ENCODE measurements around the gene PDXK. TPM values are rescaled to one million over a fixed set of nuclear protein-coding genes. Genes with fewer than 3 reads are reported as not detected.

PDXK gene
- total and polyA plus RNA-seq, 4 donors = 25.8 to 94.4 (median 64.5) TPM

DNA sequence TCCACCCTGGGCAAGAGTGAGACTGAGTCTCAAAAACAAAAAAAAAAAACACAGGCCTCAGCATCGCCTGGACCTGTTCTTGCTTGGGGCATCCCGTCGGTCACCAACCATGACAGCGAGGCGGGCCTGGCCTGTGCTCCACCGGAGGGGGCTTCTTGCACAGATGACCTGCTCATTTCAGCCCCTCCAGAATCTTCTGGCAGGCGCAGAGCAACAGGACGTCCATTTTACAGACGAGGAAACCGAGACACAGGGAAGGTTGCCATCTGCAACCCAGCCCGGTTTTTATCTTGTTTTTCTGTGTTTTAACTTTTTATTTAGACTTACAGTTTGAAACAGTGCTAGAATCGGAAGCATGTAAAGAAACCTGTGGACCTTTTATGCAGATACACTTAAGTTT lies 56.3 kb downstream of the PDXK start:
- H3K36me3 ChIP-seq (ENCODE audit: control insufficient read depth in 1 of 2, insufficient read depth in 2 of 2, low read length in 1 of 2) = peaks cover 0 to 4% of the 10 kb centered on the region in 2 donors
- 68 to 70% methylated on average over 12 of the region's 12 CpGs for WGBS, 2 donors
- H3K9me3 ChIP-seq (ENCODE audit: control insufficient read depth, low read length) = no peaks in the 10 kb centered on the region
- ATAC-seq (ENCODE audit: low FRiP score) = no peak
- intact Hi-C loops (cut with DNase I) = loop anchor here (10.0 kb wide), 2 partner anchors 50 to 90 kb away; no protein-coding TSS in a partner anchor
- H3K27ac ChIP-seq (ENCODE audit: low read depth in 1 of 2, low read length in 2 of 2) = no peak overlapping the region
- peak overlapping the region; percentile 52 to 67 for H3K4me3 ChIP-seq (ENCODE audit: low read length in 2 of 2)
- H3K4me1 ChIP-seq (ENCODE audit: control insufficient read depth in 1 of 2, insufficient read depth in 2 of 2, low read length in 2 of 2) = no peaks in the 10 kb centered on the region
- H3K27me3 ChIP-seq (ENCODE audit: control insufficient read depth in 1 of 2, insufficient read depth in 2 of 2, low read length in 1 of 2) = no peaks in the 10 kb centered on the region
- no peak for DNase-seq

DNA sequence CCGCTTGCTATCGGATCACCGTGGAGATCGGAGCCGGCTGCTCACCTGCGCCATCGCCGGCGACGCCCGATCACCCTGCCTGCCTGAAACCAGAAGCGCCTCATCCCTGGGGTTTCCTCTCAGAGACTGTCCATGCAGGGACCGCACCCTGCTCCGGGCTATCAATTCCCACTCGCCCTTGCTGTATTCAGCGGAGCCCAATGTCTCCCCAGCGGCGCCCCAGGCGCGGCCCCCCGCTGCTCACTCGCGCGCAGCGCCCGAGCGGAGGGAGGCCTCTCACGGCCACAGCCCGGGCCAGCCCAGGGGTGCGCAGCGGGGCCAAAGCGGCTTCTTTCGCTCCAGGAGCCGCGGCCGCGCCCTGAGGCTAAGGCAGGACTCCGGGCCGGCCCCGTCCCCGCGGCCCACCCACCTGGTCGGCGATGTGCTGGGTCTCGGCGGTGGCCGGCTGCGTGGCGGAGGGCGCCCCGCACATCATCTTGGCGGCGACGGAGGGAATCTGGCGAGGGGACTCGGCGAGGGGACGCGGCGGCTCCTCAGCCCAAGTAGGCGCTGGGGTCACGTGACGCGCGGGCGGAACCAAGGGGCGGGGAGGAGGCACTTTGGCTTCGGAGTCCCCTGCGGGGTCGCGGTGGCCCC lies 57.0 kb downstream of the PDXK start, which contains the start of gene CSTB:
Gene CSTB (minus strand): TSS at position 514 of the 636 bp plus-strand sequence. CDS start 39 bp downstream, at position 475.
- H3K4me3 ChIP-seq (ENCODE audit: low read length in 2 of 2) = peak within 1 kb of the TSS; percentile 52 to 67
- peaks cover 0 to 4% of the 10 kb centered on the region in 2 donors for H3K36me3 ChIP-seq (ENCODE audit: control insufficient read depth in 1 of 2, insufficient read depth in 2 of 2, low read length in 1 of 2)
- intact Hi-C loops (cut with DNase I) = loop anchor here (10.0 kb wide), 2 partner anchors 51 to 91 kb away; no protein-coding TSS in a partner anchor
- no peaks in the 10 kb centered on the region for H3K27me3 ChIP-seq (ENCODE audit: control insufficient read depth in 1 of 2, insufficient read depth in 2 of 2, low read length in 1 of 2)
- 1% methylated on average over 66 to 71 of the region's 71 CpGs for WGBS, 2 donors
- peak; percentile 93 to 96 for DNase-seq
- ATAC-seq (ENCODE audit: low FRiP score) = peak; percentile 83
- no peaks in the 10 kb centered on the region for H3K9me3 ChIP-seq (ENCODE audit: control insufficient read depth, low read length)
- H3K27ac ChIP-seq (ENCODE audit: low read depth in 1 of 2, low read length in 2 of 2) = peak within 1 kb of the TSS in 1 of 2 donors; percentile 3
- no peaks in the 10 kb centered on the region for H3K4me1 ChIP-seq (ENCODE audit: control insufficient read depth in 1 of 2, insufficient read depth in 2 of 2, low read length in 2 of 2)

DNA sequence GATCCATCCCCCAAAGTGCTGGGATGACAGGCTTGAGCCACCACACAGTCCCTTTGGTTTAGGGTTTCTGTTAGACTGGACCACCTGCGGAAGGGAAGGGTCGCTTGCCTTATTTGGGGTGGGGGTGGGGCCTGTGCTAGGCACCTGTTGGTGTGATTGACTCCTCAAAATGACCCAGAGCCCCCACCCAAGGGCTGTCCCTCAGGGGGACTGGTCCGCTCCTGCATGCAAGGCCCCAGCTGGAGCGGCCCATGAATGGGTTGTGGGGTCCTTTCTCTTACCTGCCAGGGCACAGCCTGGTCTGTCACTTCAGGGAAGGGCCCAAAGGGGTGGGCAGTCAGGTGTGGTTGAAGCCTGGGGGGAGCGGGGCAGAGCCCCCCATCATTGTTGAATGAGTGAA lies 59.0 kb downstream of the PDXK start:
- peaks cover 0 to 4% of the 10 kb centered on the region in 2 donors for H3K36me3 ChIP-seq (ENCODE audit: control insufficient read depth in 1 of 2, insufficient read depth in 2 of 2, low read length in 1 of 2)
- 93 to 97% methylated on average over 5 of the region's 5 CpGs for WGBS, 2 donors
- ATAC-seq (ENCODE audit: low FRiP score) = no peak

DNA sequence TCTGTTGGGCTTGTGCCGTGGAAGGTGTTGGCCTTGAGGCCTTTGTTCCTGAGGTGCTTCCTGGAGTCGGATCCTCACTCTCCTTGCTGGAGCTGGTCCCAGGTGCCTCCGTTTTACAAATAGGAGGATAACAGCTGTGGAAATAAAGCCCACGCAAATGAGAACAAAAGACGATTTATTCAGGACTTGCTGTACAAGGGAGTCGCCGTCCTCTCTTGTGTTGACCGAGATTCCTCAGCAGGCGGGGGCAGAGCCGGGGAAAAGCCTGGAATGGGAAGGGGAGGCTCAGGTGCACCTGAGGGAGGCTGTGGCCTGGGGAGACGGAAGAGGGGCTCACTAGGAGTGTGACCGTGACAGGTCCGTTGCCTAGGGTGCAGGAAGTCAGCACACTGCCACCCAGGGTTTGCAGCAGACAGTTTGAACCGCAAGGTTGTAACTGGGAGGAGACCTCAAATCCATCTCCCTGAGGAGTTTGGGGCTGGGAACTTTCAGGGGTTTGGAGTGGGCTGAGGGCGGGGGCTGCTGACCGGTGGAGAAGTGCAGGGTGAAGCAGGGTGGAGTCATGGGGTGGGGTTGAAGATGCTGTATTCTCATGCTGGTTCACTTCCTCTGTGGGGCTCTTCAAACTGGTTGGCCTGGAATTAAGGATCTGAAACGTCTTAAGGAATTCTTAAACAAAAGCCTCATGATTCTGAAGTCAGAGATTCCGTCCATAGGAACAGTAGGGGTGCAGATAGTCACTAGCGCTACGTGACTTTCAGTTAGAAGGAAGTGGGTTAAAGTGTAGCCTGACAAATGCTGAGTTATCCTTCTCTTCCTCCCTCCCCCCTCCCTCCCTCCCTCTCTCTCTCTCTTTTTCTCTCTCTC lies 59.8 kb downstream of the PDXK start:
- ATAC-seq (ENCODE audit: low FRiP score) (no peak), DNase-seq (no peak)
- 65 to 70% methylated on average over 20 of the region's 20 CpGs for WGBS, 2 donors
- intact Hi-C loops (cut with DNase I) = loop anchor here (10.0 kb wide), 2 partner anchors 54 to 94 kb away; no protein-coding TSS in a partner anchor
- H3K9me3 ChIP-seq (ENCODE audit: control insufficient read depth, low read length) = no peaks in the 10 kb centered on the region
- no peaks in the 10 kb centered on the region for H3K36me3 ChIP-seq (ENCODE audit: control insufficient read depth in 1 of 2, insufficient read depth in 2 of 2, low read length in 1 of 2)
- H3K27me3 ChIP-seq (ENCODE audit: control insufficient read depth in 1 of 2, insufficient read depth in 2 of 2, low read length in 1 of 2) = no peaks in the 10 kb centered on the region
- H3K4me1 ChIP-seq (ENCODE audit: control insufficient read depth in 1 of 2, insufficient read depth in 2 of 2, low read length in 2 of 2) = no peaks in the 10 kb centered on the region
- no peak overlapping the region for H3K27ac ChIP-seq (ENCODE audit: low read depth in 1 of 2, low read length in 2 of 2)
- H3K4me3 ChIP-seq (ENCODE audit: low read length in 2 of 2) = no peak overlapping the region

More for the DNA sequence above, 59.0 kb downstream of the PDXK start:
- H3K4me3 ChIP-seq (ENCODE audit: low read length in 2 of 2) = no peak overlapping the region
- DNase-seq = no peak
- H3K4me1 ChIP-seq (ENCODE audit: control insufficient read depth in 1 of 2, insufficient read depth in 2 of 2, low read length in 2 of 2) = no peaks in the 10 kb centered on the region
- no peaks in the 10 kb centered on the region for H3K9me3 ChIP-seq (ENCODE audit: control insufficient read depth, low read length)
- no peaks in the 10 kb centered on the region for H3K27me3 ChIP-seq (ENCODE audit: control insufficient read depth in 1 of 2, insufficient read depth in 2 of 2, low read length in 1 of 2)
- intact Hi-C loops (cut with DNase I) = loop anchor here (10.0 kb wide), 2 partner anchors 53 to 93 kb away; no protein-coding TSS in a partner anchor
- no peak overlapping the region for H3K27ac ChIP-seq (ENCODE audit: low read depth in 1 of 2, low read length in 2 of 2)

DNA sequence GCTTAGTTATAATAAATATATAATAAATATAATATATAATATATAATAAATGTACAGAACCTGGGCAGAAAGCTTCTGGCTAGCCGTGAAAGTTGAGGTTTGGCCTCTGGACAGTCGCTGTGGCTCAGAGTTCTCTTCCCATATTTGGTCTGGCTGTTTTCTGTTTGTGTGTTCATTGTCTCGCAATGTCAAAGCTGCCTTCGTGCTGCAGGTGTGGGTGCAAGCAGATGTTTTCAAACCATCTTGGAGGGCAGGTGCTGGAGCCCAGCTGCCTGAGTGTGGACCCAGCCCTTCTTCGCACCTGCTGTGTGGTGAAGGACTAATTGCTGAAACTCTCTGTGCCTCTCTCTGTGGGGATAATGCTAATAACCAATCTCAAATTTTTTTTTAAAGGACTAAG lies 60.7 kb downstream of the PDXK start:
- DNase-seq = no peak
- H3K27ac ChIP-seq (ENCODE audit: low read depth in 1 of 2, low read length in 2 of 2) = no peak overlapping the region
- H3K9me3 ChIP-seq (ENCODE audit: control insufficient read depth, low read length) = no peaks in the 10 kb centered on the region
- H3K27me3 ChIP-seq (ENCODE audit: control insufficient read depth in 1 of 2, insufficient read depth in 2 of 2, low read length in 1 of 2) = no peaks in the 10 kb centered on the region
- WGBS, 2 donors = 85 to 87% methylated on average over 5 of the region's 5 CpGs
- H3K4me3 ChIP-seq (ENCODE audit: low read length in 2 of 2) = no peak overlapping the region
- intact Hi-C loops (cut with DNase I) = loop anchor here (10.0 kb wide), 2 partner anchors 55 to 95 kb away; no protein-coding TSS in a partner anchor
- H3K36me3 ChIP-seq (ENCODE audit: control insufficient read depth in 1 of 2, insufficient read depth in 2 of 2, low read length in 1 of 2) = no peaks in the 10 kb centered on the region
- no peaks in the 10 kb centered on the region for H3K4me1 ChIP-seq (ENCODE audit: control insufficient read depth in 1 of 2, insufficient read depth in 2 of 2, low read length in 2 of 2)
- ATAC-seq (ENCODE audit: low FRiP score) = no peak

DNA sequence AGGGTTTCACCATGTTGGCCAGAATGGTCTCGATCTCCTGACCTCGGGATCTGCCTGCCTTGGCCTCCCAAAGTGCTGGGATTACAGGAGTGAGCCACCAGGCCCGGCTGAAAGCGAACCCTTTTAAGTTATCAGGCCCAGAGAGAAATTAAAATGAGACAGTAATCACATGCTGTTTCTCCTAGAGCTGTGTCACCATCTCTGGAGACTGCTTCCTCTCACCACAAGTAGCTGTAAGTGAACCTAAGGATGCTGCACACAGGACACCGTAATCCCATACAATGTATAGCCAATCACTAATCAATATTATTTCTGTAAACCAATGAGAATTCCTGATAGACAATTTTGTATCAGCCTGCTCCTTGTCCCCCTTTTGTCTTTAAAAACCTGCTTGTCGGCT lies 62.9 kb downstream of the PDXK start:
- ATAC-seq (ENCODE audit: low FRiP score) (no peak), DNase-seq (no peak)
- no peaks in the 10 kb centered on the region for H3K4me1 ChIP-seq (ENCODE audit: control insufficient read depth in 1 of 2, insufficient read depth in 2 of 2, low read length in 2 of 2)
- no peak overlapping the region for H3K4me3 ChIP-seq (ENCODE audit: low read length in 2 of 2)
- no peaks in the 10 kb centered on the region for H3K27me3 ChIP-seq (ENCODE audit: control insufficient read depth in 1 of 2, insufficient read depth in 2 of 2, low read length in 1 of 2)
- H3K9me3 ChIP-seq (ENCODE audit: control insufficient read depth, low read length) = no peaks in the 10 kb centered on the region
- no peak overlapping the region for H3K27ac ChIP-seq (ENCODE audit: low read depth in 1 of 2, low read length in 2 of 2)
- intact Hi-C loops (cut with DNase I) = no loop called here
- WGBS, 2 donors = 85 to 89% methylated on average over 6 of the region's 6 CpGs
- no peaks in the 10 kb centered on the region for H3K36me3 ChIP-seq (ENCODE audit: control insufficient read depth in 1 of 2, insufficient read depth in 2 of 2, low read length in 1 of 2)

DNA sequence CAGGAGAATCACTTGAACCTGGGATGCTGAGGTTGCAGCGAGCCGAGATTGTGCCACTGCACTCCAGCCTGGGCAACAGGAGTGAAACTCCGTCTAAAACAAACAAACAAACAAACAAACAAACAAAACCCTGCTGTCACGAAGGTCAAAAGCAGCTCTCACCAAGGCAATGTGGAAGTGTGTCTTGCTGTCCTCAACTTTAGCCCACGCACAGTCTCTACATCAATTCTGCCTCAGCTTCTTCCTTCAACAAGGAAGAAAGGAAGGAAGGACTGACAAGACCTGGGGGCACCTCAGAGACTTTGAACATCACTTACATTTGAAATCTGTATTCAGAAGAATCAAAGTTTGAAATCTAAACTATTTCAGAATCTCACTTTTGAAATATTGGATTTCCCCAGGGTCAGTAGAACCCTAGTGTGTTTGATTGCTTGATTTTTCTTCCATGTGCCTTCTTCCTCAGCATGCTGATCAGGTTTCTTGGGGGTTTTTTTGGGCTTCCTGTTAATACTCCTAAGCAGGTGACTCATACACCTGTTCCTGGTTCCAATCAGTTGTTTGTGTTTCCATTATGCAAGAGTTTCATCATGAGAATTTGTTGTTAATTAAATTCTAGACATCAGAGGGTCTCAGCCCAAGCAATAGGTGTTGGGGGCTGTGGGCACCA lies 63.6 kb downstream of the PDXK start:
- no peak for ATAC-seq (ENCODE audit: low FRiP score)
- no peak overlapping the region for H3K27ac ChIP-seq (ENCODE audit: low read depth in 1 of 2, low read length in 2 of 2)
- intact Hi-C loops (cut with DNase I) = no loop called here
- no peaks in the 10 kb centered on the region for H3K27me3 ChIP-seq (ENCODE audit: control insufficient read depth in 1 of 2, insufficient read depth in 2 of 2, low read length in 1 of 2)
- no peaks in the 10 kb centered on the region for H3K36me3 ChIP-seq (ENCODE audit: control insufficient read depth in 1 of 2, insufficient read depth in 2 of 2, low read length in 1 of 2)
- H3K4me1 ChIP-seq (ENCODE audit: control insufficient read depth in 1 of 2, insufficient read depth in 2 of 2, low read length in 2 of 2) = no peaks in the 10 kb centered on the region
- DNase-seq = no peak
- 73% methylated on average over 5 of the region's 5 CpGs for WGBS, 2 donors
- H3K4me3 ChIP-seq (ENCODE audit: low read length in 2 of 2) = no peak overlapping the region
- H3K9me3 ChIP-seq (ENCODE audit: control insufficient read depth, low read length) = no peaks in the 10 kb centered on the region

DNA sequence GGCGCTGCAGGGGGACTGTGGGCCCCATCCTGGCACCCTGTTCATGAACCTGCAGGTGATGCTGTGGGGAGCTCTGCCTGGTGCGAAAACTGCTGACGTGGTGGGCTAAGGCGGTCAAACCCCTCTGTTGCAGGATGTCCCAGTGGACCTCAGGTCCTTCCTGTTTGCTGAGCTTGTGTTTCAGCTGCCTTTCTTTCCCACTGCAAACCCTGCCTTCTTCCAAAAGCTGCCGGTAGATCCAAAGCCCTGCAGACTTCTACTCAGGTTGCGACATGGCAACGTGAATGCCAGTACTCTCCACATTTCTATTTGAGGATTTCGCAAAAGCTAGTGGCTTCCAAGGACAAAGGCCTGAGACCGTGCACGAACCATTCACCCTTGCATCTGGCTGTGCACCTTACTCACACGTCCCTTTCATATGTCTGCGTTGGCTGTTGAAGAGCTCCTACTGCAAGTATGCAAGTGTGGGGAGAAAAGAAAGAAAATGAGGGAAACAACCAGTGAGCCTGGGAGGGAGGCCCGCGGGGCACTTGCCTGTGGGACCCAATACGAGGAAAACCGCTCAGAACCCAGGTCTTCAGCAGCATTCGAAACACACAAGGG lies 64.3 kb downstream of the PDXK start:
- H3K9me3 ChIP-seq (ENCODE audit: control insufficient read depth, low read length) = no peaks in the 10 kb centered on the region
- ATAC-seq (ENCODE audit: low FRiP score) = no peak
- 82 to 83% methylated on average over 17 of the region's 17 CpGs for WGBS, 2 donors
- H3K27me3 ChIP-seq (ENCODE audit: control insufficient read depth in 1 of 2, insufficient read depth in 2 of 2, low read length in 1 of 2) = no peaks in the 10 kb centered on the region
- no peak overlapping the region for H3K4me3 ChIP-seq (ENCODE audit: low read length in 2 of 2)
- peak in 1 of 2 donors; percentile 66 for DNase-seq
- H3K4me1 ChIP-seq (ENCODE audit: control insufficient read depth in 1 of 2, insufficient read depth in 2 of 2, low read length in 2 of 2) = no peaks in the 10 kb centered on the region
- H3K27ac ChIP-seq (ENCODE audit: low read depth in 1 of 2, low read length in 2 of 2) = no peak overlapping the region
- H3K36me3 ChIP-seq (ENCODE audit: control insufficient read depth in 1 of 2, insufficient read depth in 2 of 2, low read length in 1 of 2) = no peaks in the 10 kb centered on the region
- intact Hi-C loops (cut with DNase I) = no loop called here

Data from aorta (tissue), 5 donors.